Gastrocnemius medialis (tissue), 4 donors: ENCODE results near the gene PLD3.

Experiments used
- POLR2A ChIP-seq, 2 donors: fragments of 450-650 bp; IDR thresholded peaks; one replicate each; pipeline ENCODE4 v1.6.1; 2017; ENCODE audit warnings: antibody characterized with exemption in 2 of 2, mild to moderate bottlenecking in 2 of 2, moderate library complexity in 2 of 2
- TF ChIP-seq, protein P1 (sequence below), 5 experiments: fragments of 450-650 bp in 3 of 5; fragments of 200-600 bp in 2 of 5; sonication (generic) in 2 of 5; IDR thresholded peaks in 4 of 5; conservative IDR thresholded peaks in 1 of 5; 1 replicate in 4 of 5; 2 replicates in 1 of 5; pipeline ENCODE4 v1.5.1; 2016 to 2019; ENCODE audit warnings: antibody characterized with exemption in 5 of 5, mild to moderate bottlenecking in 3 of 5, moderate library complexity in 3 of 5

DNA sequence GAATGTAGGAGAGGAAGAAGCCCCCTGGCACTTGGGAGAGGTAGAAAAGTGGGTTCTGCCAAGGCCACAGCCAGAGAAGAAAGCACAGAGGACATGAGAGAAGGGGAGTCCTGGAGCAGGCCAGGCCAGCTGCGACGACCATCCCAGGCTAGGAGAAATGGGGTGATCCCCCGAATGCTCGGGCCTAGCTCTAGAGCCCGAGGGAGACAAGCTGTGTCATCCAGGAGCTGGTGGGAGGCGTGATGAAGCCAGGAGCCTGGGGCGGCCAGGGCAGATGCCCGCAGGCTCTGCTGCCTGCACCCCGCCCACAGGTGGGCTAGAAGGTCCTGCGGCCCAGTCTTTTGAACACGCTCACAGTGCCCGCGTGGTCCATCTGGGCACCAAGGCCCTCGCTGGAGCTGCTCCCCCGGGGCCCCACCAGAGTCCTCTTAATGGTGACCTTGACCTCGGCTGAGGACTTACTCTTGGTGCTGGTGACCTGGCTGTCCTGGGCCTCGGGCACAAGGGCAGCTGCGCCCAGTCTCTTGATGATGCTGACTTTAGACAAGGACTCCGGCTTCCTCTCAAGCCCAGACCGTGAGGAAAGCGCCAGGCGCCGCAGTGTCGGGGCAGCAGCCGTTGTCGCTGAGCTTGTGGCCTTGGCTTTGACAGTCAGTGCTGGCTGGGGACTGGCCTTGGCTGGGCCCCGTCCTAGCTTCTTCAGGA, 26.8 kb upstream of the PLD3 start:
- no peak for TF ChIP-seq POLR2A (IDR thresholded peaks at IDR 0.05)
- TF ChIP-seq, protein P1, sequence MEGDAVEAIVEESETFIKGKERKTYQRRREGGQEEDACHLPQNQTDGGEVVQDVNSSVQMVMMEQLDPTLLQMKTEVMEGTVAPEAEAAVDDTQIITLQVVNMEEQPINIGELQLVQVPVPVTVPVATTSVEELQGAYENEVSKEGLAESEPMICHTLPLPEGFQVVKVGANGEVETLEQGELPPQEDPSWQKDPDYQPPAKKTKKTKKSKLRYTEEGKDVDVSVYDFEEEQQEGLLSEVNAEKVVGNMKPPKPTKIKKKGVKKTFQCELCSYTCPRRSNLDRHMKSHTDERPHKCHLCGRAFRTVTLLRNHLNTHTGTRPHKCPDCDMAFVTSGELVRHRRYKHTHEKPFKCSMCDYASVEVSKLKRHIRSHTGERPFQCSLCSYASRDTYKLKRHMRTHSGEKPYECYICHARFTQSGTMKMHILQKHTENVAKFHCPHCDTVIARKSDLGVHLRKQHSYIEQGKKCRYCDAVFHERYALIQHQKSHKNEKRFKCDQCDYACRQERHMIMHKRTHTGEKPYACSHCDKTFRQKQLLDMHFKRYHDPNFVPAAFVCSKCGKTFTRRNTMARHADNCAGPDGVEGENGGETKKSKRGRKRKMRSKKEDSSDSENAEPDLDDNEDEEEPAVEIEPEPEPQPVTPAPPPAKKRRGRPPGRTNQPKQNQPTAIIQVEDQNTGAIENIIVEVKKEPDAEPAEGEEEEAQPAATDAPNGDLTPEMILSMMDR (IDR thresholded peaks at IDR 0.05 in 4 of 5, conservative IDR thresholded peaks at IDR 0.05 in 1 of 5): no peak
